ENCODE results near the gene NKX1-2. TPM values are rescaled to one million over a fixed set of nuclear protein-coding genes. Genes with fewer than 3 reads are reported as not detected.

NKX1-2 gene
- total RNA-seq, 4 donors from 2014 or later = not detected

- no peak for TF ChIP-seq CTCF (IDR thresholded peaks at IDR 0.05; ENCODE audit: low read depth)
These were observed 444 bp downstream of the NKX1-2 start for GRCh38 chr10:124449170-124450011.

DNA sequence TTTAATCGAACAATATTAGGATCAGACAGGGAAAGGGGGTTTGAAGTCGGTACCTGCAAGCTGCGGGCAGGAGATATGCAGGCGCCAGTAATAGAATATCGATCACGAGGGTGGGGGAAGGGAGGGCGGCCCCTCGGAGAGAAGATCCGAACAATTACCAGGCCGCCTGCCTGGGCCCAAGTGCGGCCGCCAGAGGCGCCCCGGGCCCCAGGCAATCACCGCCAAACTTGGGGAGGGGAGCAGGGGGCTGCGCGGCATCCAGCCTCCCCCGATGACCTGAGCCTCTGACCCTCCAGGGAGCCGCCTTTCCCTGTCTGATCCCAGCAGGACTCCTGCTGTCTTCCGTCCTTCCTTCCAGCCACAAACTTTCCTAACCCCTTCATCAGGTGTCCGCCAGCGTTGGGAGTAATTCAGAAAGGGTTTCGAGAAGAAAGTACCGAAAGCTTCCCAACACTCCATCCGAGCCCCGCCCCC is 1.1 kb downstream of the NKX1-2 start:
- TF ChIP-seq CTCF (IDR thresholded peaks at IDR 0.05; ENCODE audit: low read depth) = no peak

DNA sequence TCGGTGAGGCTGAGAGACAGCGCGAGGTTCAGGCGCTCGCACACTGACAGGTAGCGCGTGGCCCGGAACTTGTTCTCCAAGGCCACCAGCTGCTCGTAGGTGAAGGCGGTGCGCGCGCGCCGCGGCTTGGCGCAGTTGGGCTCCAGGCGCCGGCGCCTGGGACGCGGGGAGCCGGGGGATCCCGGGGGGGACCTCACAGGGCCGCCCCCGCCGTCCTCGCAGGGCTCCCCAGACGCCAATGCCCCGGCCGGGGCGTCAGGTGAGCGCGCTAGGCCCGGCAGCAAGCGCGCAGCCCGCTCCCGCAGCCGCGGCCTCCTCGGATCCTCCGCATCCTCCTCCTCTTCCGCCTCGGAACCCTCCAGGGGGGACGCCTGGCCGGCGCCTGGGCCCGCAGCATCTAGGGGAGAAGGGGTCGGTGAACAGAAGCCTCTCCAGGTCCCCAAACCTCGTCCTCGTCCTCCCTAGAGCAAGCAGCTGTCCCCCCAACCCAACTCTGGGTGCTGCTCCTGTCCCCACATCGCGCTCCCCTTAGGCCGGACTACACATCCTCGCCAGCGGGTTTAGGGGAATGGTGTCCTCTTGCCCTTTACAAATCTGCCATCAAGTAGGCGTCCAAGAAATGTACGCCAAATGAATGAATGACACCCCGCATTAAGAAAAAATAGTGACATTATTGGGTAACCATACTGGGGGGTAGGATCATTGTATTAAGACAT is 1.9 kb downstream of the NKX1-2 start:
- TF ChIP-seq CTCF (IDR thresholded peaks at IDR 0.05; ENCODE audit: low read depth) = no peak

DNA sequence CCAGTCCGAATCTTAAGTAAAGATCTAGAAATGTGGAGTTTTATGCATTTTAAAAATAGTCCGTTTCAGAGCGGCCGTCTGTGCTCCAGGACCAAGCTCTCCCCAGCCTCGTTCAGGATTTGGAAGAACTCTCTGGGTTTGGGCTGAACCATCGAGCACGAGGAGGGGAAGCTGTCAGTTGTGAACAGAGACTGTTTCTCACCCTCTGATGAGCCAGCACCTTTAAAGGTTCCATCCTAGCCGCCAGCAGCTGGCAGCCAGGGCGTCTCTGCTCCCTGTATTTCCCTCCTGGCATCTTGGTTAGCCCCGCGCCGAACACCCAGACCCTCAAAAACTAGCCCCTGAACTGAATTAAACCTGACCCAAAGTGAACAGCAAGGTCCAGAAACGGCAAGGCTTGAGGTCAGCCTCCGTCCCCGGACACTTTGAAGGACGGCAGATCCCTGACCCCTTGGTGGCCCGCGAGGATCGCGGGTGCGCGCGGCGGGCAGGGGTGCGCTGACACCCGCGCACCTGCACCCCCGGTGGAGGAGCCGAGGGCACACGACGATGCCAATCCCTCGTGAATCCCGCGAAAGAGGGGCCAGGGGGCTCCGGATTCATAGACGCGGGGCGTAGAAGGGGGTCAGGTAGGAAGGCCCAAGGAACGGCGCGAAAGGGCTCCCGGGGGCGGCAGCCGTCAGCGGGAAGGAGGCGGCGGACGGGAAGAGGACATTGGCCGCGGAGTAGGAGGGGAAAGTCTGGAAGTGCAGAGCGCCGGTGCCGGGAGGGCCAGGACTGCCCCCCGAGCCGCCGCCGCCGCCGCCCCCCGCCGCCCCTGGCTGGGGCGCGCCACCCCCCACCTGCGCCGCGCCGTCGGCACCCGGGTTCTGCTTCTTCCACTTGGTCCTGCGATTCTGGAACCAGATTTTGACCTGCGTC is 2.7 kb downstream of the NKX1-2 start:
- TF ChIP-seq CTCF (IDR thresholded peaks at IDR 0.05; ENCODE audit: low read depth) = no peak

DNA sequence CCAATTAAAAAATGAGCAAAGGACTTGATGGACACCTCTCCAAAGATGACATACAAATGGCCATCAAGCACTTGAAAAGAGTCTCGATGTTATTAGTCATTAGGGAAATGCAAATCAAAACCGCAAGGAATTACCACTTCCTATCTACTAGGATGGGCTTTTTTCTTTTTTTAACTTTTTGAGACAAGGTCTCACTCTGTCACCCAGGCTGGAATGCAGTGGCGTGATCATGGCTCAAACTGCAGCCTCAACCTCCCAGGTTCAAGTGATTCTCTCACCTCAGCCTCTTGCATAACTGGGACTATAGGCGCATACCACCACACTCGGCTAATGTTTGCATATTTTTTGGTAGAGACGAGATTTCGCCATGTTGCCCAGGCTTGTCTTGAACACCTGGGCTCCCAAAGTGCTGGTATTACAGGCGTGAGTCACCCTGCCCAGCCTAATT is 13.6 kb downstream of the NKX1-2 start:
- TF ChIP-seq CTCF (IDR thresholded peaks at IDR 0.05; ENCODE audit: low read depth) = no peak

GRCh38 chr10:124433461-124433860 is 16.4 kb downstream of the NKX1-2 start:
- TF ChIP-seq CTCF (IDR thresholded peaks at IDR 0.05; ENCODE audit: low read depth) = no peak

All from subcutaneous adipose tissue (tissue), 4 donors.